Activated T-cell treated with anti-CD3 and anti-CD28 coated beads, Interleukin-2, amount 50 U/mL, for 24 hours (primary cell): Measurements from ENCODE around the gene TSKS.

Experiments used
- DNase-seq: peaks from one replicate; pipeline ENCODE4 v3.0.0-alpha.2; 2020
- H3K27ac Mint-ChIP-seq: 2 replicates; pipeline ENCODE4 v1.8.0; 2020; ENCODE audit warnings: mild to moderate bottlenecking, mixed read lengths
- H3K27me3 Mint-ChIP-seq: 2 replicates; pipeline ENCODE4 v1.8.0; 2020; ENCODE audit warnings: mixed read lengths
- H3K36me3 Mint-ChIP-seq: 2 replicates; pipeline ENCODE4 v1.8.0; 2020; ENCODE audit warnings: low read depth, mixed read lengths
- H3K4me1 Mint-ChIP-seq: 2 replicates; pipeline ENCODE4 v1.8.0; 2020; ENCODE audit warnings: low read depth, mixed read lengths
- H3K4me3 Mint-ChIP-seq: 2 replicates; pipeline ENCODE4 v1.8.0; 2020; ENCODE audit warnings: mild to moderate bottlenecking, moderate library complexity, mixed read lengths
- H3K9me3 Mint-ChIP-seq: 2 replicates; pipeline ENCODE4 v1.8.0; 2020; ENCODE audit warnings: mixed read lengths

TSKS gene

DNA sequence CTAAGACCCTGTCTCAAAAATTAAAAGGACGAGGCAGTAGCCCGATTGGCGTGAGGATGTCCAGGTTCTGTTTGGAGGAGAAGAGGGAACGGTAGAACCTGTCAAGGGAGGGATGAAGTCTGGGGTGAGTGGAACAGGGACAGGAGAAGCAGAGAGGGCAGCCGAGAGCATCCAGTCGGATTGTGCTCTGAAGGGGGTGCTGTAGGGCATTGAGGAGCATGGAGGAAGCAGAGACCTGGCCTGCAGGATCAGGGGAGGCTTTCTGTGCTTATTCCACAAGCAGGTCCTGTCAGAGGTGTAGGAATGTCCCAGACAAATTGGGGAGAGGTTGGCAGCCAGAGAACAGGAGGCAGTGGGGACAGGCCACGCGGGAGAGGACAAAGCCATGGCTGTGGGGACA lies 17.8 kb upstream of the TSKS start:
- H3K27ac Mint-ChIP-seq: peak overlapping the region; percentile 30
- H3K4me3 Mint-ChIP-seq: no peak overlapping the region
- H3K36me3 Mint-ChIP-seq: peaks cover 59% of the 10 kb centered on the region
- no peak for DNase-seq
- H3K9me3 Mint-ChIP-seq: no peaks in the 10 kb centered on the region
- H3K4me1 Mint-ChIP-seq: peaks cover 11% of the 10 kb centered on the region
- no peaks in the 10 kb centered on the region for H3K27me3 Mint-ChIP-seq

DNA sequence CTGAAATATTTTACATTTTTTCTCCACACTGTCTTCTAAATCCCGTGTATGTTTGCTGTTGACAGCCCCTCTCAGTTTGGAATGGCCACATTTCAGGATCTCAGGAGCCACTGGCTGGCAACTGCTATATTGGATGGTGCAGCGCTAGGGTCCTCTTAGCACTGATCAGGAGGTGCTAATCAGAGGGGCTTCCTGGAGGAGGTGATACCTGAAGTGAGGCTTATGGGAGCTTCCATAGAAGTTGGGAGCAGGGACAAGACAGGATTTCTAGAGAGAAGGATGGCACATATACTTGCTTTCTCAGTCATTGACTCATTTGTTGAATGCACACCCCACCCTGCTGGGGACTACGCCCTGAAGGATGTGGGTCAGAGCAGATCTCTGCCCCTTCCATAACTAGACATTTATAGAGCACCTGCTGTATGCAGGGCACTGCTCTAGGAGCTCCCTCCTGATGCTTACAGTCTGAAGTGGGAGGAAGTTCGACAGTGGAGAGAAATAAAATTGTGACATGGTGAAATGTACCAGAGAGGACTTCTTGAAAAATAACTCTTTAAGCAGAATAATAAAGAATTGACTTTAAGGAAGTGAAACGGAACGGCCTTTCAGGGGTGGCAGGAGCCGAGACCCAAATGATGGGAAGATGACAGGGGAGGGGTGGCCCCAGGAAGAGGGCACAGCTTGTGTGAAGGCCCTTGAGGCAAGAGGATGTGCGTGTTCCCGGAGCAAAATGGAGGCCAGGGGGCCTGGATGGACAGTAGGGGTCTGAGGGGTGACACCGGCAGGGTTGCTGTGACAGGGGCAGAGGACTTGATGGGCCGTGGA lies 16.8 kb upstream of the TSKS start:
- peaks cover 15% of the 10 kb centered on the region for H3K4me1 Mint-ChIP-seq
- DNase-seq: no peak
- H3K27ac Mint-ChIP-seq: peak overlapping the region; percentile 30
- no peak overlapping the region for H3K4me3 Mint-ChIP-seq
- no peaks in the 10 kb centered on the region for H3K27me3 Mint-ChIP-seq
- H3K9me3 Mint-ChIP-seq: no peaks in the 10 kb centered on the region
- H3K36me3 Mint-ChIP-seq: peaks cover 57% of the 10 kb centered on the region

DNA sequence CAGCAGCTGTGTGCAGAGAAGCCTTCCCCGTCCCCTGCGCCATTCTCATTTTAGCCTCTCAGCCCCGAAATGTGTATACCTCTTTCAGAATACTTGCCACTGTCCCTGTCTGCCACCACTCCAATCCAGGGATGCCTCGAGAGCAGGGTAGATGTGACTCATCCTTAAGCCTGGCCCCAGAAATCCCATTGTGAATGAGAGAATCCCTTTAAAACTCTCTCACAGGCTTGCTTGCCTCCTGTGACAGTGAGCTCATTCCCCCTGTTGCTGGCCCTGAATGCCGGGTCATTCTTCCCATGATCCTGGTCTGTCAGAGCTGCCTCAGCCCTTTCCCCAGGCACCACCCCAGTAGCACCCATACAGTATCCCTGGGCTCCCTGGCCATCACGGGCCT lies 13.3 kb upstream of the TSKS start:
- Mint-ChIP-seq H3K36me3 (peaks cover 52% of the 10 kb centered on the region), H3K27ac (no peak overlapping the region), H3K27me3 (no peaks in the 10 kb centered on the region), H3K4me3 (no peak overlapping the region), H3K4me1 (peaks cover 19% of the 10 kb centered on the region), H3K9me3 (no peaks in the 10 kb centered on the region)
- DNase-seq: no peak

DNA sequence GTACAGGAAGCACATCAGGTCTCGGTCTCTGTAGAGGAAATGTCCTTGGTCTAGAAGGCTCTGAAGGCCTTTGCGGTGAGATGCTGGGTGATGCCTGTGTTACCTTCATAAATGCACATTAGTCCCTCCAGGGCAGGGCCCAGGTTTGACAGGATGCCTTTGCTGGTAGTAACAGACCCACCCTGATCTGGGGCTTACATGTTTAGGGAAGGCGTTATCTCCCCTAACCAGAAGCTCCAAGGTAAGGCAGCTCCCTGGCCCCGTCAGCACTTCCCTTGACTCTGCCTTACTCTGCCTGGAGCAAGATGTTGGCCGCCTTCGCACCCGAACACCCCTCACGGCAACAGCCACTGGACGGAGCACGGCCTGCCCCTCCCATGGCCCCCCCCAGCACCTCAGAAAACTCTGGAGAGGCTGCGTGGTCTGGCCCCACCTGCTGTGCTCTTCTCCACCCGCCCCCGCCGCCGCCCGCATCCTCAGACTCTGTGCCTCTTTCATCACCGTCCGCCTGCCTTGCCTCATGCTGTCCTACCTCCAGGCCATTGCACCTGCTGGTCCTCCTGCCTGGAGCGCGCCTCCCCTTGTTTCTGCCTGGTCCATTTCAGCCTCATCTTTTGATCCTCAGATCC lies 12.8 kb upstream of the TSKS start:
- Mint-ChIP-seq H3K27ac (no peak overlapping the region), H3K36me3 (peaks cover 47% of the 10 kb centered on the region), H3K27me3 (no peaks in the 10 kb centered on the region), H3K4me1 (peaks cover 19% of the 10 kb centered on the region), H3K4me3 (no peak overlapping the region), H3K9me3 (no peaks in the 10 kb centered on the region)
- DNase-seq: no peak

DNA sequence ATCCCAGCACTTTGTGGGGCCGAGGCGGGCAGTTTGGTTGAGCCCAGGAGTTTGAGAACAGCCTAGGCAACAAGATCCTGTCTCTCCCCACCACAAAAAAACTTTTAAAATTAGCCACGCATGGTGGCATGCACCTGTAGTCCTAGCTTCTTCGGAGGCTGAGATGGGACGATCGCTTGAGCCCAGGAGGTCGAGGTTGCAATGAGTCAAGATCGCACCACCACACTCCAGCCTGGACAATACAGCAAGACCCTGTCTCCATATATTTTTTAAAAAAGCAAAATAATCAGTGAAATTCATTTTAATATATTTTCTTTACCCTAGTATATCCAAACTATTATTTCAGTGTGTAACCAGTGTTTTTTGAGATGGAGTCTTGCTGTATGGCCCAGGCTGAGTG lies 11.9 kb upstream of the TSKS start:
- no peak for DNase-seq
- peaks cover 47% of the 10 kb centered on the region for H3K36me3 Mint-ChIP-seq
- no peaks in the 10 kb centered on the region for H3K9me3 Mint-ChIP-seq
- H3K27me3 Mint-ChIP-seq: no peaks in the 10 kb centered on the region
- H3K4me1 Mint-ChIP-seq: peaks cover 19% of the 10 kb centered on the region
- no peak overlapping the region for H3K4me3 Mint-ChIP-seq
- no peak overlapping the region for H3K27ac Mint-ChIP-seq

DNA sequence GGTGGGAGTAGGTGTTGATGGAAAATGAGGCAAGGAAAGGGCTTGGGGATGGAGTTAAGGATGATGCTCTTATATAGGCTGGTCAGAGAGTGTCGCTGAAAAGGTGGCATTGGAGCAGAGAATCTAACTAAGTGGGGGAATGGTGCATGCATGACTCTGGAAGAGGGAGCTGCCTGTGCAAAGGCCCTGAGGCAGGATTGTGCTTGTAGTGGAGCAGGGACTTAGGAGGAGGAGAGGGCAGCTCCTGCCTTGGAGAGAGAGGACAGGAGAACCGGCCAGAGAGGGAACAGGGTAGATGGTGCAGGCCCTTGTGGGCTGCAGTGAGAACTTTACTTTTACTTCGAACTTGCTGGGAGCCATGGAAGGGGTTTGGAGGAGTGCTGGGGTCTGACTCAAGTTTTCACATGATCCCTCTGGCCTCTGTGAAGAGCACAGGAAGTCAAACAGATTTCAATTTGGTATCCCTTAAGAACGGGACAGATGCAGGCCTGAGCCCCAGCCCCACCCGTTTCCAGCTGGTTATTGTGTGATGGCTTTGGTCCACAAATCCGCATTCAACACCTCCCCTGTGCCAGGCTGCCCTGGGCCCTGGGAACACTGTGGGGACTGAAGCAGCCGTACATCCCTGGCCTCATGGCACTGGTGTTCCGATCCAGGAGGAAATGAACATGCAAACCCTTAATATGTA lies 10.7 kb upstream of the TSKS start:
- peaks cover 25% of the 10 kb centered on the region for H3K4me1 Mint-ChIP-seq
- no peak for DNase-seq
- H3K36me3 Mint-ChIP-seq: peaks cover 44% of the 10 kb centered on the region
- no peaks in the 10 kb centered on the region for H3K27me3 Mint-ChIP-seq
- no peak overlapping the region for H3K27ac Mint-ChIP-seq
- no peak overlapping the region for H3K4me3 Mint-ChIP-seq
- no peaks in the 10 kb centered on the region for H3K9me3 Mint-ChIP-seq

DNA sequence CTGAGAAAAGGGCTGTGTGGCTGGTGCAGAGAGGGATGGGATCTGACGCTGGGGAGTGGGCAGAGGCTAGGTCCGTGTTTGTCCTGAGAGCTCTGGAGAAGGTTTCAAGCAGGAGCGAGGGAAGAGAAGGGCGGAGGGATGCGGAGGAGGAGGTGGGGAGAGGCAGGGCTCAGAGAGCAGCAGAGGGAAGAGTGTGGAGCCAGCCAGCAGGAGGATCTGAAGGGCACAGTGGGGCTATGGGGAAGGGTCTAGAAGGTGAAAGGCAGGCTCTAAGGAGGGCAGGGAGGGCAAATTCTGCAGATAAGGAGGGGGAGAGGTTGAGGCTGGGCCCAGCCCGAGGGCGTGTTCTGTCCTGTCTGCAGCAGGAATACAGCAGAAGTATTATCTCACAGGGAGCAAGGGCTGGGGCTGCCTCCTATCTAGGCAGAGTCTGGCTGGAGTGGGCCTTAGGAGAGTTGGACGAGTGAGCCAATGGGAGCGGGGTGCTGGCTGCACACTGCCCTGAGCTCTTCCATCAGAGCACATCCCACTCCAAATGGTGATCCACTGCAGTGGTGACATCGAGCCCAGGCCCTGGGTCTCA lies 9.8 kb upstream of the TSKS start:
- H3K9me3 Mint-ChIP-seq: no peaks in the 10 kb centered on the region
- H3K27me3 Mint-ChIP-seq: no peaks in the 10 kb centered on the region
- H3K4me3 Mint-ChIP-seq: no peak overlapping the region
- peaks cover 47% of the 10 kb centered on the region for H3K36me3 Mint-ChIP-seq
- H3K4me1 Mint-ChIP-seq: peaks cover 34% of the 10 kb centered on the region
- no peak overlapping the region for H3K27ac Mint-ChIP-seq
- no peak for DNase-seq

DNA sequence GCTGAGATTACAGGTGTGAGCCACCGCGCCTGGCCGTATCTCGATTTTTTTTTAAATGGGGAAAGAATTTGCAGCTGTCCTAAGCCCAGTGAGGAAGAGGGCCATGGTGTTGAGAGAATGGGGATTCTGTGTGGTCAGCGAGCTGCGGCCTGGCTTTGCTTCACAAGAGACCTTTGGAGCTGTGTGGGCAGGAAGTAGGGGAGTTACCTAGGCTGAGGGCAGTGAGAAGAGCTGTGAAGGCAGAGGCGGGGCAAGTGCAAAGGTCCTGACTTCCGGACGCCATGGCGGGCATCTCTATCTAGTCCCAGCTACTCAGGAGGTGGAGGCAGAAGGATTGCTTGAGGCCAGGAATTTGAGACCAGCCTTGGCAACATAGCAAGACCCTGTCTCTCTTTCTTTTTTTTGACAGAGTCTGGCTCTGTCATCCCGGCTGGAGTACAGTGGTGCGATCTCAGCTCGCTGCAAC lies 8.6 kb upstream of the TSKS start:
- Mint-ChIP-seq H3K27me3 (no peaks in the 10 kb centered on the region), H3K4me3 (no peak overlapping the region), H3K36me3 (peaks cover 56% of the 10 kb centered on the region), H3K4me1 (peaks cover 41% of the 10 kb centered on the region), H3K9me3 (no peaks in the 10 kb centered on the region), H3K27ac (peak overlapping the region; percentile 44)
- DNase-seq: no peak

DNA sequence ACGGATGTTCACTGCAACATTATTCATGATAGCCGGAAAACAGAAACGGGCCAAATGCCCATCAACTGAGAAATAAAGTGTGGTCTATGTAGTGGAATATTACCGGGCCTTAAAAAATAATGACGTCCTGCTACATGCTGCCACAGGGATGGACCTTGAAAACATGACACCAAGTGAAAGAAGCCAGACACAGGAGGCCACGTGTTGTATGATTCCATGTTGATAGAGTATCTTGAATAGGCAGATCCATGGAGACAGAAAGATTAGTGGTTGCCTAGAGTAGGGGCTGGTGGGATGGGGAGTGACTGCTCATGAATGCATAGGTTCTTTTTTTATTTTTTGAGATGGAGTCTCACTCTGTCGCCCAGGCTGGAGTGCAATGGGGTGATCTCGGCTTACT lies 7.4 kb upstream of the TSKS start:
- Mint-ChIP-seq H3K9me3 (no peaks in the 10 kb centered on the region), H3K4me1 (peaks cover 40% of the 10 kb centered on the region), H3K36me3 (peaks cover 45% of the 10 kb centered on the region), H3K27ac (no peak overlapping the region), H3K4me3 (no peak overlapping the region), H3K27me3 (no peaks in the 10 kb centered on the region)
- DNase-seq: no peak

DNA sequence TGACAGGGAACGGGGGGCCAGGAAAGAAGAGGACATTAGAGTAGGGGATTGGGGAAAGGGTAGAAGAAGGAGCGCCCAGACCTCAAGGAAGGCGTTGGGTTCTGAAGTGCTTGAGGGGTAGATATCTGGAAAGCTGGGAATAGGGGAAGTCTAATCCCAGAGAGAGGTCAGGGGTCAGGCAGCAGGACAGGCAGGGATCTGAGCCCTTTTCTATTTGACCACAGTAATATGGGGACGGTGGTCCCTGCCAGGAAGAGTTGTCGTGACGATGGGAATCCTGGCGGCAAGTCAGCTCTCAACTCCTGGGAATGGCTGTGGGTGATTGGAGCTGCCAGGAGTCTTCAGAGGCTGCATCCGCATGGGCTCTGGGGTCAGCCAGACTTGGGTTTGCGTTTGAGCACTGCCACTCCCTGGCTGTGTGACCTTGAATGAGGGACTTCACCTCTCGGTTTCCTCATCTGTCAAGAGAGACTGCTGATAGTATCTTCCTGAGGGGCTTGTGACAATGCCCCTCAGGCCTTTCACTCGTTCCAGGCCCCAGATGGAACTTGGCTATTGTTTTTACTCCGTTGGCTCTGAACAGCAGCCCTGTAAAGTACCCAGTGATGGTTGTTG lies 5.0 kb upstream of the TSKS start:
- Mint-ChIP-seq H3K9me3 (no peaks in the 10 kb centered on the region), H3K27ac (peak overlapping the region; percentile 85), H3K4me3 (peak overlapping the region; percentile 95), H3K36me3 (peaks cover 32% of the 10 kb centered on the region), H3K27me3 (no peaks in the 10 kb centered on the region), H3K4me1 (peaks cover 40% of the 10 kb centered on the region)
- no peak for DNase-seq

DNA sequence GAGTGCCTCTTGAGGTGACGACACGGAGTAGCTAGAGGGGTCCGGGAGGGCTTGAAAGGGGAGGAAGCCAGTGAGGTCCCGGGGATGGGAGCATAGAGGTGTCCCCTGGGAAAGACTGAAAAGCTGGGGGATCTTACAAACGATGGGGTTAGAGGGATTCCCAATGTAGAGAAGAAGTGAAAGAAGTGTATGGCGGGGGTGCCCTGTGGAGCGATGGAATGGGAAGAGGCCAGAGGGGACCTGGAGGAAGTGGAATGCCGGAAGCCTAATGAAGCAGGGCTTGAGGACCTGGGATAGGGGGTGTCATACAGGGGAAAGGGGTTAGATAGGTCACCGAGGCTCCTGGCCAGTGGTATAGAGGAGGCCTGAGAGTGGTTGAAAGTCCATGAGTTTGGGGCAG lies 4.3 kb upstream of the TSKS start:
- Mint-ChIP-seq H3K36me3 (peaks cover 27% of the 10 kb centered on the region), H3K9me3 (no peaks in the 10 kb centered on the region), H3K4me1 (peaks cover 40% of the 10 kb centered on the region), H3K4me3 (peak overlapping the region; percentile 95), H3K27ac (peak overlapping the region; percentile 85), H3K27me3 (no peaks in the 10 kb centered on the region)
- DNase-seq: no peak

DNA sequence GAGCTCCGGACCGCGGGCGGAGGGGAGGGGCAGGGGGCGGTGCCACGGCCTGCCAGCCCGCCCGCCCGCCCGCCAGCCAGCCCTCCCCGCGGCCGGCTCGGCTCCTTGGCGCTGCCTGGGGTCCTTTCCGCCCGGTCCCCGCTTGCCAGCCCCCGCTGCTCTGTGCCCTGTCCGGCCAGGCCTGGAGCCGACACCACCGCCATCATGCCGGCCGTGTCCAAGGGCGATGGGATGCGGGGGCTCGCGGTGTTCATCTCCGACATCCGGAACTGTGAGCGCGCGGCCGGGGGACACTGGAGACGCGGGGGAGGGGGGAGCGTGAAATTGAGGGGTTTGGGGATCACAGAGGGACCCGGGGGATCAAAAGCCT lies 3.8 kb upstream of the TSKS start, which contains the start of gene AP2A1:
Gene AP2A1, plus strand, starts transcription at position 72 of the 370 bp plus-strand sequence. Its CDS starts 133 bp downstream, at position 205.
- Mint-ChIP-seq H3K4me1 (peaks cover 40% of the 10 kb centered on the region), H3K27me3 (no peaks in the 10 kb centered on the region), H3K27ac (peak within 1 kb of the TSS; percentile 94), H3K36me3 (peaks cover 27% of the 10 kb centered on the region), H3K4me3 (peak within 1 kb of the TSS; percentile 95), H3K9me3 (no peaks in the 10 kb centered on the region)
- no peak for DNase-seq

DNA sequence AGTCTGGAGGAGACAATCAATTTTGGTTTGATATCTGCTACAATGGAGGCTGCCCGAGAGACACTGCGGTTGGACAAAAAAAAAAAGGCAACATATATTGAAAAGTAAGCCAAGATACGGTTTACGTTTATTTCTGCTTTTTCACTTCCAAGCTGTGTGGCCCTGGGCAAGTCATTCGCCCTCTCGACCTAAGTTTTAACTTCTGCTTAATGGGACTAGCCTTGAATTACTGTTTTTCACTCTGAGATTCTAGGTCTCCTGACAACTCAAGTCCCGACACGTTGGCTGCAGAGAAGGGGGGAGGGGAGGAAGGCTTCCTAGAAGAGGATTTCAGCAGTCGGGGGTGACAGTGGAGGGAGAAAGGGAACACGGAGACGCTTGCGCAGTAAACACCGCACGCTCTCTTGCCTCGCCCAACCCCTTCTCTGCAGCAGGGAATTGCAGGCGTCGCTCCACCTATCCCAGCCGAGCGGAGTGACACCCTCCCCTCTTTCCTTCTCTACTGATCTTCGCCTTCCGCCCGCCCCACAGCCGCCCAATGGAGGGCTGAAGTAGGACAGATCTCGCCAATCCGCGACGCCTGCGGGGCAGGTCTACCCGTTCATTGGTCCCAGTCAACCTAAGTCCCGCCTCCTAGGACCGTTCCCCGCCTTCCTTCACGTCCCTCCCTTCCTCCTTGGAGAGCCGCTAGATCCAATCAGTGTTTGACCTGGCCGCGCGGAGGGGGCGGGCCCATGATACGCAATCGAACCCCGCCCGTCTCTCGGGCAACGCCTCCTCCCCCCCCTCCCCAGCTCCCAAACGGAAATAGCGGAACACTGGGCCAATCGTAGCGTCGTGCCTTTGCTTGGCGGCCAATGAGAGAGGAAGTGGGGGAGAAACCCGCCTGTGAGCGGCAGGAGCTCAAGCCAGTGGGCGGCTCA lies 3.2 kb upstream of the TSKS start:
- Mint-ChIP-seq H3K9me3 (no peaks in the 10 kb centered on the region), H3K27me3 (no peaks in the 10 kb centered on the region), H3K4me3 (peak overlapping the region; percentile 95), H3K36me3 (peaks cover 21% of the 10 kb centered on the region), H3K4me1 (peaks cover 37% of the 10 kb centered on the region), H3K27ac (peak overlapping the region; percentile 94)
- DNase-seq: peak; percentile 98
